H1 (cell line): ENCODE measurements around the gene TADA2B. TPM values are rescaled to one million over a fixed set of nuclear protein-coding genes. Genes with fewer than 3 reads are reported as not detected.

Source experiments
- CTCF ChIA-PET: fragments of 300-600 bp; sonication (Branson Sonifier 250); formaldehyde crosslinking; loops from one replicate; lab custom pipeline; 2021; ENCODE audit not compliant: partially characterized antibody; lab: Charles Lee
- POLR2A ChIA-PET: fragments of 300-600 bp; sonication (Branson Sonifier 250); formaldehyde crosslinking; loops from one replicate; lab custom pipeline; 2021; ENCODE audit warnings: inconsistent platforms; ENCODE audit not compliant: partially characterized antibody; lab: Charles Lee
- DNase-seq, 2 experiments: peaks; one replicate each; pipeline versions ENCODE4 v3.0.0 to v3.0.0-alpha.2; 2010 to 2022; ENCODE audit warnings: low spot score in 2 of 2, low read depth in 1 of 2, mixed read lengths in 1 of 2
- FAIRE-seq: peaks from 2 replicates; lab custom pipeline; 2011; peaks lifted over from hg19 to GRCh38; lab: Jason Lieb, UNC
- H2AFZ ChIP-seq: 2 replicates; pipeline ENCODE4 v1.8.1; 2012; ENCODE audit warnings: low read length, inconsistent platforms
- H2AK5ac ChIP-seq: 2 replicates; pipeline ENCODE4 v1.6.1; 2013; ENCODE audit warnings: low read depth, low read length
- H2BK120ac ChIP-seq: replicated peaks from 2 replicates; pipeline ENCODE3; 2013; ENCODE audit warnings: low read depth, low read length, inconsistent platforms
- H2BK12ac ChIP-seq: 2 replicates; pipeline ENCODE4 v1.6.1; 2013; ENCODE audit warnings: low read depth, low read length
- H2BK15ac ChIP-seq: 2 replicates; pipeline ENCODE4 v1.6.1; 2013; ENCODE audit warnings: low read length
- H2BK20ac ChIP-seq: 2 replicates; pipeline ENCODE4 v1.6.1; 2013; ENCODE audit warnings: low read length
- H2BK5ac ChIP-seq: 2 replicates; pipeline ENCODE4 v1.6.1; 2013; ENCODE audit warnings: low read depth, low read length
- H3K14ac ChIP-seq: 2 replicates; pipeline ENCODE4 v1.6.1; 2013; ENCODE audit warnings: inconsistent platforms; ENCODE audit not compliant: insufficient read length
- H3K18ac ChIP-seq: 2 replicates; pipeline ENCODE4 v1.6.1; 2013; ENCODE audit warnings: low read length; ENCODE audit errors: extremely low read depth
- H3K23ac ChIP-seq: 2 replicates; pipeline ENCODE4 v1.6.1; 2013; ENCODE audit warnings: inconsistent platforms; ENCODE audit not compliant: insufficient read length
- H3K23me2 ChIP-seq: 2 replicates; pipeline ENCODE4 v1.6.1; 2013; ENCODE audit warnings: low read depth, low read length
- H3K27ac ChIP-seq: 2 replicates; pipeline ENCODE4 v1.6.1; 2011; ENCODE audit warnings: low read depth, low read length, inconsistent platforms
- H3K27me3 ChIP-seq, 4 experiments: replicated peaks in 1 of 4; 1 replicate in 1 of 4; 2 replicates in 3 of 4; pipeline versions ENCODE4 v1.6.1 to v1.8.1; 2011 to 2013; ENCODE audit warnings: low read length in 3 of 4, mild to moderate bottlenecking in 3 of 4, inconsistent platforms in 2 of 4, mixed read lengths in 2 of 4, moderate library complexity in 1 of 4; ENCODE audit not compliant: control insufficient read depth in 3 of 4, insufficient read depth in 3 of 4; ENCODE audit errors: extremely low read depth in 1 of 4
- H3K36me3 ChIP-seq, 4 experiments: 2 replicates each; pipeline versions ENCODE4 v1.6.1 to v1.8.1; 2011 to 2013; ENCODE audit warnings: mild to moderate bottlenecking in 4 of 4, low read length in 3 of 4, moderate library complexity in 2 of 4, control low read depth in 1 of 4, inconsistent platforms in 1 of 4; ENCODE audit not compliant: insufficient read depth in 4 of 4, control insufficient read depth in 2 of 4
- H3K4ac ChIP-seq: replicated peaks from 2 replicates; pipeline ENCODE3; 2013; ENCODE audit warnings: low read length, low read depth, mixed read lengths, inconsistent platforms; ENCODE audit not compliant: insufficient read length
- H3K4me1 ChIP-seq, 4 experiments: replicated peaks in 1 of 4; 1 replicate in 1 of 4; 2 replicates in 3 of 4; pipeline versions ENCODE4 v1.6.1 to v1.8.1; 2011 to 2013; ENCODE audit warnings: low read length in 3 of 4, inconsistent platforms in 2 of 4, mixed read lengths in 1 of 4; ENCODE audit not compliant: insufficient read depth in 4 of 4, control insufficient read depth in 3 of 4
- H3K4me2 ChIP-seq, 2 experiments: 2 replicates each; pipeline versions ENCODE4 v1.6.1 to v1.8.1; 2011 to 2013; ENCODE audit warnings: low read depth in 2 of 2, low read length in 2 of 2, control low read depth in 1 of 2, inconsistent platforms in 1 of 2, mild to moderate bottlenecking in 1 of 2; ENCODE audit not compliant: insufficient read depth in 1 of 2
- H3K4me3 ChIP-seq, 4 experiments: fragments of 200-600, 300-600 bp in 1 of 4; sonication (generic), shearing (Covaris generic), sonication (Bioruptor Twin) in 1 of 4; 2 replicates each; pipeline versions ENCODE4 v1.5.1 to v1.8.1; 2011 to 2016; ENCODE audit warnings: low read length in 4 of 4, low read depth in 3 of 4, control low read depth in 2 of 4, inconsistent platforms in 2 of 4, mild to moderate bottlenecking in 2 of 4, mixed read lengths in 1 of 4, moderate library complexity in 1 of 4; ENCODE audit not compliant: insufficient read depth in 2 of 4; ENCODE audit errors: extremely low read depth in 1 of 4
- H3K56ac ChIP-seq: replicated peaks from 2 replicates; pipeline ENCODE3; 2013; ENCODE audit warnings: low read depth, mild to moderate bottlenecking, mixed read lengths, low read length, inconsistent platforms; ENCODE audit not compliant: insufficient read length
- H3K79me1 ChIP-seq: 2 replicates; pipeline ENCODE4 v1.6.1; 2013; ENCODE audit warnings: low read depth, low read length, control low read depth
- H3K79me2 ChIP-seq, 2 experiments: 2 replicates each; pipeline versions ENCODE4 v1.6.1 to v1.8.1; 2012 to 2013; ENCODE audit warnings: low read length in 2 of 2, mild to moderate bottlenecking in 2 of 2, inconsistent platforms in 1 of 2; ENCODE audit not compliant: insufficient read depth in 2 of 2, control insufficient read depth in 1 of 2
- H3K9ac ChIP-seq, 4 experiments: replicated peaks in 1 of 4; 1 replicate in 1 of 4; 2 replicates in 3 of 4; pipeline versions ENCODE4 v1.6.1 to v1.8.1; 2011 to 2013; ENCODE audit warnings: low read depth in 3 of 4, low read length in 3 of 4, control low read depth in 2 of 4, mild to moderate bottlenecking in 2 of 4, moderate library complexity in 2 of 4, inconsistent platforms in 1 of 4; ENCODE audit errors: extremely low read depth in 1 of 4
- H3K9me3 ChIP-seq, 2 experiments: 2 replicates each; pipeline versions ENCODE4 v1.6.1 to v1.8.1; 2012 to 2013; ENCODE audit warnings: mild to moderate bottlenecking in 2 of 2, moderate library complexity in 2 of 2, control low read depth in 1 of 2, inconsistent platforms in 1 of 2, low read depth in 1 of 2, low read length in 1 of 2, mixed read lengths in 1 of 2; ENCODE audit not compliant: insufficient read depth in 2 of 2
- H4K20me1 ChIP-seq, 2 experiments: replicated peaks in 1 of 2; 2 replicates each; pipeline versions ENCODE3 to v1.8.1; 2011 to 2013; ENCODE audit warnings: inconsistent platforms in 2 of 2, low read length in 2 of 2, mild to moderate bottlenecking in 1 of 2; ENCODE audit not compliant: insufficient read depth in 2 of 2, control insufficient read depth in 1 of 2
- H4K5ac ChIP-seq: 2 replicates; pipeline ENCODE4 v1.6.1; 2013; ENCODE audit warnings: low read length, low read depth, mixed read lengths, inconsistent platforms; ENCODE audit not compliant: insufficient read length
- H4K8ac ChIP-seq: 2 replicates; pipeline ENCODE4 v1.8.0; 2013; ENCODE audit warnings: mild to moderate bottlenecking, moderate library complexity, low read length, inconsistent platforms; ENCODE audit not compliant: insufficient read depth; ENCODE audit errors: extremely low read depth
- H4K91ac ChIP-seq: replicated peaks from 2 replicates; pipeline ENCODE3; 2013; ENCODE audit warnings: low read length, mixed read lengths, inconsistent platforms; ENCODE audit not compliant: insufficient read length
- HDAC6 ChIP-seq: IDR thresholded peaks from one replicate; pipeline ENCODE4 v1.7.1; 2012; ENCODE audit warnings: low read depth, mild to moderate bottlenecking, inconsistent platforms, low read length, moderate library complexity
- KDM1A ChIP-seq: fragments of 200-600, 300-600 bp; sonication (generic); IDR thresholded peaks from 2 replicates; pipeline ENCODE4 v1.7.1; 2016; ENCODE audit warnings: mild to moderate bottlenecking, low read length, borderline replicate concordance
- NANOG ChIP-seq: IDR thresholded peaks from 2 replicates; pipeline ENCODE4 v1.6.1; 2011; ENCODE audit warnings: low read length, low read depth, mild to moderate bottlenecking, inconsistent platforms; ENCODE audit not compliant: insufficient read depth, poor library complexity, severe bottlenecking
- RBBP5 ChIP-seq: IDR thresholded peaks from 2 replicates; pipeline ENCODE4 v1.7.1; 2012; ENCODE audit warnings: low read depth, mild to moderate bottlenecking, inconsistent platforms, low read length, moderate library complexity, borderline replicate concordance
- TAF1 ChIP-seq: IDR thresholded peaks from 2 replicates; pipeline ENCODE4 v1.6.1; 2011; ENCODE audit warnings: mild to moderate bottlenecking, low read depth, low read length
- ZNF274 ChIP-seq: IDR thresholded peaks from 2 replicates; pipeline ENCODE4 v1.7.0; 2012; ENCODE audit warnings: low read length, borderline replicate concordance; ENCODE audit errors: extremely low read depth
- WGBS, 2 experiments: shearing (Covaris generic) in 1 of 2; methylation state at CpG; one replicate each; pipeline versions ENCODE4 v1.1.6 to v1.1.7; 2013 to 2015; ENCODE audit warnings: low lambda C conversion rate in 2 of 2, mixed read lengths in 2 of 2, inconsistent platforms in 1 of 2, low coverage in 1 of 2, missing lambda C conversion rate in 1 of 2; ENCODE audit not compliant: insufficient replicate concordance in 2 of 2, insufficient coverage in 1 of 2, insufficient read length in 1 of 2; ENCODE audit errors: extremely low coverage in 1 of 2, missing lambda C conversion rate in 1 of 2; 5-methylcytosine and 5-hydroxymethylcytosine counted together
- polyA plus RNA-seq, 7 experiments: library from polyadenylated mRNA; depleted of rRNA in 3 of 7; stranded (reverse) in 5 of 7; unstranded in 2 of 7; fragments of >200 nt in 5 of 7; fragments of 200-250 nt in 2 of 7; gene quantifications; 1 replicate in 5 of 7; 2 replicates in 1 of 7; 4 replicates in 1 of 7; pipeline versions ENCODE4 v1.2.1 to v1.2.3, GENCODE V29; 2011 to 2013; ENCODE audit warnings: missing spikeins in 2 of 7, mixed read lengths in 2 of 7
- total RNA-seq: library from RNA; stranded (reverse); fragmentation: NEBNext Ultra II Directional; extraction: Animal tissue kit (Norgen Biotek cat#: 25700); gene quantifications from 2 replicates; pipeline ENCODE4 v1.2.1, GENCODE V29; 2021
- TF ChIP-seq, protein P1 (sequence below), 3 experiments: IDR thresholded peaks; 1 replicate in 2 of 3; 2 replicates in 1 of 3; pipeline versions ENCODE4 v1.5.1 to v1.6.1; 2011; ENCODE audit warnings: low read length in 3 of 3, mild to moderate bottlenecking in 3 of 3, inconsistent platforms in 2 of 3, low read depth in 1 of 3, moderate library complexity in 1 of 3; ENCODE audit not compliant: insufficient read depth in 1 of 3; ENCODE audit errors: control extremely low read depth in 1 of 3

Gene TADA2B
- total and polyA plus RNA-seq, 2 of the 8 experiments (the other 6 are each of a cell fraction or from before 2014, with no cell fraction given): 5.7 to 12.1 TPM

DNA sequence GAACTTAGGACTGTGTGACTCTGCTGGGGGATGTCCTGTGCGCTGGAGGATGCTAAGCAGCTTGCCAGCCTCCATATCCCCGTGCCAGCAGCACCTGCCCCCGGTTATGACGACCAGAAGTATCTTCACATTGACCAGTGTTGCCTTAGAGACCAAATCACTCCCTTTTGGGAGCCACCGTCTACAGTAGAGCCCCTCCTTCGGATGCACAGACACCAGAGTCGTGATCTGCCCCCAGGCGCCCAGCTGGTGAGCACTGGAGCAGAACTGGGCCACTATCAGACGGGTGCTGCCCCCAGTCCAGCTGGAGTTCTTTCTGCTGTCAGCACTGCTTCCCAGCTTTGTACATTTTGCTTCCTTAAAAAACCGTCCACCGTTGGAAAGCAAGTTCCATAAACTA lies 30.0 kb upstream of the TADA2B start:
- no peak overlapping the region for H2BK120ac ChIP-seq
- no peak overlapping the region for H2BK20ac ChIP-seq
- peaks cover 12 to 28% of the 10 kb centered on the region in 2 experiments for H4K20me1 ChIP-seq
- H4K91ac ChIP-seq: no peak overlapping the region
- H4K5ac ChIP-seq: no peak overlapping the region
- no peak overlapping the region for H2AK5ac ChIP-seq
- no peaks in the 10 kb centered on the region for H3K27me3 ChIP-seq
- H2BK12ac ChIP-seq: no peak overlapping the region
- H3K9ac ChIP-seq: no peak overlapping the region
- ChIA-PET POLR2A (interaction anchor here (0.7 to 1.3 kb wide), 3 partner anchors 10 to 246 kb away, joined by 3 to 4 read pairs (median 3); no protein-coding TSS in a partner anchor), CTCF (interaction anchor here (0.6 to 0.9 kb wide), 2 partner anchors 23 to 96 kb away, joined by 3 read pairs; no protein-coding TSS in a partner anchor)
- H2BK5ac ChIP-seq: no peak overlapping the region
- no peak overlapping the region for H3K4ac ChIP-seq
- H2BK15ac ChIP-seq: no peak overlapping the region
- no peaks in the 10 kb centered on the region for H3K9me3 ChIP-seq
- H3K4me1 ChIP-seq: peaks cover 0 to 2% (median under 1%) of the 10 kb centered on the region in 4 experiments; a peak in 2 of 7 replicates
- H3K79me2 ChIP-seq: peaks cover 0 to 5% of the 10 kb centered on the region in 2 experiments; a peak in 2 of 4 replicates
- no peak overlapping the region for H2AFZ ChIP-seq
- H3K56ac ChIP-seq: no peak overlapping the region
- FAIRE-seq (no peak), DNase-seq (no peak)
- no peak overlapping the region for H3K4me2 ChIP-seq
- 91% methylated on average over 11 of the region's 11 CpGs; no CpG with 5 or more reads in 1 of the 2 experiments for WGBS, 2 experiments
- no peaks in the 10 kb centered on the region for H3K23me2 ChIP-seq
- no peak overlapping the region for H3K14ac ChIP-seq
- TF ChIP-seq HDAC6 (no peak), NANOG (no peak), RBBP5 (no peak), ZNF274 (no peak), TAF1 (no peak), KDM1A (no peak)
- TF ChIP-seq, protein P1, sequence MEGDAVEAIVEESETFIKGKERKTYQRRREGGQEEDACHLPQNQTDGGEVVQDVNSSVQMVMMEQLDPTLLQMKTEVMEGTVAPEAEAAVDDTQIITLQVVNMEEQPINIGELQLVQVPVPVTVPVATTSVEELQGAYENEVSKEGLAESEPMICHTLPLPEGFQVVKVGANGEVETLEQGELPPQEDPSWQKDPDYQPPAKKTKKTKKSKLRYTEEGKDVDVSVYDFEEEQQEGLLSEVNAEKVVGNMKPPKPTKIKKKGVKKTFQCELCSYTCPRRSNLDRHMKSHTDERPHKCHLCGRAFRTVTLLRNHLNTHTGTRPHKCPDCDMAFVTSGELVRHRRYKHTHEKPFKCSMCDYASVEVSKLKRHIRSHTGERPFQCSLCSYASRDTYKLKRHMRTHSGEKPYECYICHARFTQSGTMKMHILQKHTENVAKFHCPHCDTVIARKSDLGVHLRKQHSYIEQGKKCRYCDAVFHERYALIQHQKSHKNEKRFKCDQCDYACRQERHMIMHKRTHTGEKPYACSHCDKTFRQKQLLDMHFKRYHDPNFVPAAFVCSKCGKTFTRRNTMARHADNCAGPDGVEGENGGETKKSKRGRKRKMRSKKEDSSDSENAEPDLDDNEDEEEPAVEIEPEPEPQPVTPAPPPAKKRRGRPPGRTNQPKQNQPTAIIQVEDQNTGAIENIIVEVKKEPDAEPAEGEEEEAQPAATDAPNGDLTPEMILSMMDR (IDR thresholded peaks at IDR 0.05; ENCODE audit: control extremely low read depth in 1 of 3, insufficient read depth in 1 of 3, low read depth in 1 of 3, low read length in 3 of 3): no peak
- no peak overlapping the region for H4K8ac ChIP-seq
- H3K27ac ChIP-seq: no peak overlapping the region
- H3K79me1 ChIP-seq: peaks cover 12% of the 10 kb centered on the region
- H3K23ac ChIP-seq: no peak overlapping the region
- peaks cover 5 to 54% (median 43%) of the 10 kb centered on the region in 4 experiments for H3K36me3 ChIP-seq
- no peak overlapping the region for H3K18ac ChIP-seq
- no peak overlapping the region for H3K4me3 ChIP-seq
